Measurements from ENCODE around the gene SLIT3. TPM values are rescaled to one million over a fixed set of nuclear protein-coding genes. Genes with fewer than 3 reads are reported as not detected.

SLIT3 gene
- total and polyA plus RNA-seq, 2 experiments from 2014 or later, result 58.4 to 96.7 TPM

GRCh38 chr5:168892618-168893186 is 408.2 kb downstream of the SLIT3 start:
- H3K9me2 ChIP-seq (replicated peaks; ENCODE audit: insufficient read depth), result no peaks in the 10 kb centered on the region
- TF ChIP-seq CTCF (IDR thresholded peaks at IDR 0.05; ENCODE audit: poor library complexity), result no peak
- H4K20me1 ChIP-seq (ENCODE audit: insufficient read depth, poor library complexity, severe bottlenecking), result no peaks in the 10 kb centered on the region

GRCh38 chr5:168890816-168891812 is 409.8 kb downstream of the SLIT3 start:
- Histone ChIP-seq H3K27me3 (no peaks in the 10 kb centered on the region), H3K4me1 (ENCODE audit: insufficient read depth) (peaks cover 8% of the 10 kb centered on the region), H3K27ac (no peak overlapping the region), H4K20me1 (ENCODE audit: insufficient read depth, poor library complexity, severe bottlenecking) (no peaks in the 10 kb centered on the region), H3K4me2 (no peak overlapping the region), H3K9me2 (replicated peaks; ENCODE audit: insufficient read depth) (no peaks in the 10 kb centered on the region), H2AFZ (no peak overlapping the region), H3K79me2 (no peaks in the 10 kb centered on the region), H3K36me3 (replicated peaks; ENCODE audit: insufficient read depth, low read depth) (no peaks in the 10 kb centered on the region), H3K4me3 (no peak overlapping the region), H3K9me3 (ENCODE audit: low read depth) (no peaks in the 10 kb centered on the region)
- WGBS (ENCODE audit: low lambda C conversion rate, missing lambda C conversion rate), result 75% methylated on average over 6 of the region's 6 CpGs
- TF ChIP-seq CTCF (IDR thresholded peaks at IDR 0.05; ENCODE audit: poor library complexity) (no peak), EZH2 (IDR thresholded peaks at IDR 0.05; ENCODE audit: borderline replicate concordance) (no peak), EZH2phosphoT487 (IDR thresholded peaks at IDR 0.05; ENCODE audit: low read depth, severe bottlenecking, unreplicated experiment) (no peak)
- DNase-seq (ENCODE audit: low spot score), result no peak

More at GRCh38 chr5:168892618-168893186, 408.2 kb downstream of the SLIT3 start:
- H3K4me3 ChIP-seq, result no peak overlapping the region
- no peaks in the 10 kb centered on the region for H3K27me3 ChIP-seq
- H3K4me2 ChIP-seq, result no peak overlapping the region
- H3K4me1 ChIP-seq (ENCODE audit: insufficient read depth), result no peaks in the 10 kb centered on the region
- WGBS (ENCODE audit: low lambda C conversion rate, missing lambda C conversion rate), result 93% methylated on average over 5 of the region's 5 CpGs
- no peaks in the 10 kb centered on the region for H3K36me3 ChIP-seq (replicated peaks; ENCODE audit: insufficient read depth, low read depth)
- H3K27ac ChIP-seq, result no peak overlapping the region
- DNase-seq (ENCODE audit: low spot score), result no peak
- H3K79me2 ChIP-seq, result no peaks in the 10 kb centered on the region
- no peaks in the 10 kb centered on the region for H3K9me3 ChIP-seq (ENCODE audit: low read depth)
- no peak overlapping the region for H2AFZ ChIP-seq

- H3K27me3 ChIP-seq, result no peaks in the 10 kb centered on the region
- 100% methylated on average over 1 of the region's 1 CpG for WGBS (ENCODE audit: low lambda C conversion rate, missing lambda C conversion rate)
- no peaks in the 10 kb centered on the region for H3K9me2 ChIP-seq (replicated peaks; ENCODE audit: insufficient read depth)
- H4K20me1 ChIP-seq (ENCODE audit: insufficient read depth, poor library complexity, severe bottlenecking), result no peaks in the 10 kb centered on the region
- no peak for TF ChIP-seq EZH2phosphoT487 (IDR thresholded peaks at IDR 0.05; ENCODE audit: low read depth, severe bottlenecking, unreplicated experiment)
- TF ChIP-seq CTCF (IDR thresholded peaks at IDR 0.05; ENCODE audit: poor library complexity), result no peak
- no peak for TF ChIP-seq EZH2 (IDR thresholded peaks at IDR 0.05; ENCODE audit: borderline replicate concordance)
- no peak overlapping the region for H3K27ac ChIP-seq
- no peak overlapping the region for H2AFZ ChIP-seq
- no peaks in the 10 kb centered on the region for H3K79me2 ChIP-seq
- H3K4me1 ChIP-seq (ENCODE audit: insufficient read depth), result peaks cover 26% of the 10 kb centered on the region
- no peaks in the 10 kb centered on the region for H3K9me3 ChIP-seq (ENCODE audit: low read depth)
- no peak overlapping the region for H3K4me3 ChIP-seq
- no peaks in the 10 kb centered on the region for H3K36me3 ChIP-seq (replicated peaks; ENCODE audit: insufficient read depth, low read depth)
- no peak overlapping the region for H3K4me2 ChIP-seq
- DNase-seq (ENCODE audit: low spot score), result no peak
Observed at GRCh38 chr5:168889039-168889438, 411.9 kb downstream of the SLIT3 start.
